ENCODE data around the gene TFCP2.

TFCP2 gene

GRCh38 chr12:51196547-51196946 is 23.6 kb upstream of the TFCP2 start:
- no peak for DNase-seq

- DNase-seq: no peak
These were observed 22.9 kb upstream of the TFCP2 start for GRCh38 chr12:51195841-51196240.

- DNase-seq: no peak
These were observed 19.3 kb upstream of the TFCP2 start for GRCh38 chr12:51192284-51192671.

GRCh38 chr12:51191516-51192283 is 18.8 kb upstream of the TFCP2 start:
- DNase-seq: no peak

- DNase-seq: no peak
These were observed 17.9 kb upstream of the TFCP2 start for GRCh38 chr12:51190820-51191219.

- DNase-seq: no peak
These were observed 16.9 kb upstream of the TFCP2 start for GRCh38 chr12:51189790-51190355.

- DNase-seq: no peak
These were observed 15.6 kb upstream of the TFCP2 start for GRCh38 chr12:51188359-51189051.

- DNase-seq: no peak
These were observed 14.5 kb upstream of the TFCP2 start for GRCh38 chr12:51187370-51187987.

- DNase-seq: no peak
These were observed 13.6 kb upstream of the TFCP2 start for GRCh38 chr12:51186465-51187085.

GRCh38 chr12:51185171-51185717 is 12.3 kb upstream of the TFCP2 start:
- DNase-seq: no peak

- no peak for DNase-seq
These were observed 10.9 kb upstream of the TFCP2 start for GRCh38 chr12:51183816-51184215.

GRCh38 chr12:51183349-51183748 is 10.4 kb upstream of the TFCP2 start:
- DNase-seq: no peak

- no peak for DNase-seq
These were observed 8.6 kb upstream of the TFCP2 start for GRCh38 chr12:51181558-51181957.

- DNase-seq: no peak
These were observed 5.0 kb upstream of the TFCP2 start for GRCh38 chr12:51177897-51178296.

GRCh38 chr12:51174501-51174900 is 1.6 kb upstream of the TFCP2 start:
- DNase-seq: no peak

- peak in 1 of 5 experiments; percentile 27 for DNase-seq
These were observed 936 bp downstream of the TFCP2 start for GRCh38 chr12:51171884-51172514.

GRCh38 chr12:51163795-51164194 is 9.1 kb downstream of the TFCP2 start:
- DNase-seq: no peak

- DNase-seq: no peak
These were observed 10.7 kb downstream of the TFCP2 start for GRCh38 chr12:51162217-51162616.

- no peak for DNase-seq
These were observed 12.0 kb downstream of the TFCP2 start for GRCh38 chr12:51160814-51161459.

- DNase-seq: no peak
These were observed 16.6 kb downstream of the TFCP2 start for GRCh38 chr12:51156245-51156765.

GRCh38 chr12:51152953-51153352 is 20.0 kb downstream of the TFCP2 start:
- no peak for DNase-seq

GRCh38 chr12:51150777-51151176 is 22.2 kb downstream of the TFCP2 start:
- DNase-seq: no peak

Data from T-helper 2 cell (primary cell).